DMS153 treated with DMSO at 0.1 percent for 48 hours (cell line): ENCODE data around the gene CENPF.

ENCODE experiments used
- DNase-seq: peaks from one replicate; lab custom pipeline; 2025; ENCODE audit not compliant: unreplicated experiment; lab: John Stamatoyannopoulos, UW

The CENPF gene

GRCh38 chr1:214615109-214615508, 12.1 kb downstream of the CENPF start:
- no peak for DNase-seq

DNA sequence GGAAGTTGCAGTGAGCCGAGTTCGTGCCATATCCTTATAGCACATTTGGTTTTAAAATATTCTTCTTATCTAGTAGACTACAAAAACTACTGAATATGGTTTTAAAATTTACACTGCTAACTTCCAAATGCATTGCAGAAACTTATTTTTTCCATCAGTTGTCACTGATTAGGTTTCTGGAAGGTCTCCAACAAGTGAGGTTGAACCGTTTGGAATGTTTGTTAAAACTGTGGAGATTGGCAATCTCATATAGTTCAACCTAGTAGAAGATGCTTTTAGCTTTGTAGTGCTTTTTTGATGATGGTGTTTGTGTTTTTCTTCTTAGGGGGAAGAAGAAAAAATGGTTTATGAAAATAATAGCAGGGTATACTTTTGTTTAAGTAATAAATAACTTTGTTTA, 12.9 kb downstream of the CENPF start:
- no peak for DNase-seq

DNA sequence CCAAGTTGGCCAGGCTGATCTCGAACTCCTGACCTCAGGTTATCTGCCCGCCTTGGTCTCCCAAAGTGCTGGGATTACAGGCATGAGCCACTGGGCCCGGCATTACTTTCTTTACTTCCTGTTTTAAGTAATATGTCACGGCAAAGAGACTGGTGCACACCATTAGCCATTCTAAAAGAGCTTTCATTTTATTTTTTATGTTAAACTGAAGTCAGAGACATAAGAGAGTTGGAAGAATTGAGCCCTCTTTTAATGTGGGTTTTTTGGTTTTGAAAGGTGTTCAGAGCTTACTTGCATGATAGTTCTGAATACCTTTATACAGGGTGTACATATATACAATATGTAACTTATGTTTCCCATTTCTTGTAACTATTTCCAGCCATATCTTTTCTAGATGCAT, 14.3 kb downstream of the CENPF start:
- no peak for DNase-seq

DNA sequence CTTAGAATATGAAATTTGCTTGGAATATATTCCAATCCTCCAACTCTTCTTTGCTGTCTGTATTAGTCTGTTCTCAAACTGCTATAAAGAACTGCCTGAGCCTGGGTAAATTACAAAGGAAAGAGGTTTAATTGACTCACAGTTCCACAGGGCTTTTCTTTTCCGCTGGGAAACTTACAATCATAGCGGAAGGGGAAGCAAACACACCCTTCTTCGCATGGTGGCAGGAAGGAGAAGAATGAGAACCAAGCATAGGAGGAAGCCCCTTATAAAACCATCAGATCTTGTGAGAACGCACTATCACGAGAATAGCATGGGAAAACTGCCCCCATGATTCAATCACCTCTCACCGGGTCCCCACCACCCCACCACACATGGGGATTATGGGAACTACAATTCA, 14.8 kb downstream of the CENPF start:
- no peak for DNase-seq

DNA sequence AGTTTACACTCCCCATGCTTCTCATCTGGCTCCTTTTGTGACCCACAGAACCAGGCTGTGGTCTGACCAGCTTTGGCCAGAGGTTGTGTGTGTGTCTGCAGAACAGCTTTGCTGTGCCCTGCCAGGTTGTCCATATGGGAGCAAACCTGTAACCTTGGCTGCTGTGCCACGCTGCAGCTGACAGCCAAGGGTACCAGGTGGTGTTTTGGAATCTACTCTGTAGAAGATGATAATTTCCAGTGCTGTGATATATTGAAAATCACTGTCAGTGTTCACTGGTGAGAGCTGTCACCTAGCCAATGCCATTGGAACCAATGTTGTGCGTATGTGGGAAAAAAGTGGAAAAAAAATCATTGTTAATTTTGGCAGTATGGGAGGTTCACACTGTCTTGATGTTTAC, 18.2 kb downstream of the CENPF start:
- no peak for DNase-seq

DNA sequence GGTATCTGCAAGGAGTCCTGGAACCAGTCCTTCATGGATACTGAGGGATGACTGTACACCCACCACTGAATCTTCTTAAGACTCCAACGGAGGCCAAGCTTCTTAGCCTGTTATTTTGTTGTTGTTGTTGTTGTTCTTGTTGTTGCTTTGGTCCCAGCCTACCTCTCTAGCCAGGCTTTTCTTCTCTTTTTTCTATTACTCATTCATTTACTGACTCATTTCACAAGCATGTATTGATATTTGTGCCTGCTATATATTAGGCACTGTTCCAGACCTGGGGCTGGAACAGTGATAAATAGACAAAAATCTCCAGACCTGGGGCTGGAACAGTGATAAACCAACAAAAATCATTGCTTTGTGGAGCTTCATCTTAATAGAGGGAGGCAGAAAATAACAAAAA, 20.4 kb downstream of the CENPF start:
- no peak for DNase-seq

DNA sequence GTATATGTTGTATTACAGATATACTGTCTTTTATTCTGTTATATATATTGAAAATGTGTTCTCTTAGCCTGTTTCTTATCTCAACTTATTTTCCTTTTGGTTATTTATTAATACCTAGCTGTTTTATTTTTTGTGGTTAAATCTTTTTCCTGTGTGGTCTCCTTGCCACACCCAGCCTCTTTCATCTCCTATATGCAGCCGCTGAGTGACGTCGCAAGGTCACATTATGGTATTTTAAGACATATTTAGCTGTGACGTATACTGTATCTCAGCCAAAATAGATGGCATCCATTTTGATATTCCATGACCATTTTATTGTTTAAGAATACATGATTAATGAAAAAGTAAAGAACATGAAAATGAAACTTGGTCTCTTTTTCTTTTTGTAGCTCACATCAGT, 29.1 kb downstream of the CENPF start:
- no peak for DNase-seq

GRCh38 chr1:214633686-214634085, 30.7 kb downstream of the CENPF start:
- DNase-seq, result no peak

DNA sequence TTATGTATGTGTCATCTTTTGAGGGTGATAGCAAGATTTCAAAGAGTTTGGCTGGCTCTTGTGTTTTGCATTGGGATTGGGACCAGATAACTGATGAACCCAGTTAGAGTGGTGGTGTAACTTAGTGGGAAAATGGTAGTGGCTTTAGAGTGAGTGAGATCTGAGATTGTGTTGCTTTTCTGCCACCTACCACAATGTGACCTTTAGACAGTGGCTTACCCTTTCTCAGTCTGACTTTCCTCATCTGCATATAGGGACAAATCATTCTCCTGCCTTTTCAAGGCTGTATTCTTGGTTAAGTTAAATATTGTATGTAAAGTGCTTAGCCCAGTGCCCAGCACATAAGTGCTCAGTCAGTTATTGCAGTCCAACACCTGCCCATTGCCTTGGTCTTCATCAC, 31.3 kb downstream of the CENPF start:
- DNase-seq, result no peak

DNA sequence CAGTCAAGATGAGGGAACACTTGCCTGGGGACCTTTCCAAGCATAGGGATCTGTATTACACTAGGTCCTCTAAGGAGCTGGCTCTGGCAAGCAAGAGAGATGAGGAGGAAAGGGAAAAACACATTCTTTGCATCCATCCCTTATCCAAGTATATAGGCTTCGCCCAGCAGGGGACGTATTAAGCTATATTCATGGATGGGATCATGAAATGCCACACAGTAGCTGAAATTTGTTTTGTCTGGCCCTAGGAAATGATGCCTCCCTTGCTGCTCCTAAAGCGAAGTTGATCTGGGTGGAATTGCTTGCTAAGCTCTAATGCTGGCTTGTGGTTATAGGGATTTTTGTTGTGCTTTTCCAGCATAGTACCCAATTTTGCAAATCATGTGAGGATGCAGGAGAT, 32.1 kb downstream of the CENPF start:
- DNase-seq, result no peak

DNA sequence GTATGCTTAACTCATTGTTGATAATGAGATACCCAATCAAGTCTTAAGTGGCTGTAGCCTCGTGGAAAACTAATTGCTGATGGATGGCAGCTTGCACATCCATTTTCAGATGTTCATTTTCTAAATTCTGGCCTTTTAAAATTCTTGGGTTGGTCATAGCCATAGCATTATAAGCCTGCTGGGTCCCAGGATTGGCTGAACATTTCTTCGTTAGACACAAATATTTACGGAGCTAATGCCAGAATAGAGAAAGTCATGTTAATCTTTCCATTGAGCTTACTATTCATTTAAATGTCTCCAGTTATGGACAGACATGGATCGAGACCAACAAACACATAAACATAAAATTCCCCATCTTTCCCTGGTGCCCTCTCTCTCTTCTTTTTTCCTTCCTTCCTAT, 32.5 kb downstream of the CENPF start:
- no peak for DNase-seq

- no peak for DNase-seq
Observed at GRCh38 chr1:214636436-214636835, 33.4 kb downstream of the CENPF start.

GRCh38 chr1:214637125-214637524, 34.1 kb downstream of the CENPF start:
- DNase-seq, result no peak

DNA sequence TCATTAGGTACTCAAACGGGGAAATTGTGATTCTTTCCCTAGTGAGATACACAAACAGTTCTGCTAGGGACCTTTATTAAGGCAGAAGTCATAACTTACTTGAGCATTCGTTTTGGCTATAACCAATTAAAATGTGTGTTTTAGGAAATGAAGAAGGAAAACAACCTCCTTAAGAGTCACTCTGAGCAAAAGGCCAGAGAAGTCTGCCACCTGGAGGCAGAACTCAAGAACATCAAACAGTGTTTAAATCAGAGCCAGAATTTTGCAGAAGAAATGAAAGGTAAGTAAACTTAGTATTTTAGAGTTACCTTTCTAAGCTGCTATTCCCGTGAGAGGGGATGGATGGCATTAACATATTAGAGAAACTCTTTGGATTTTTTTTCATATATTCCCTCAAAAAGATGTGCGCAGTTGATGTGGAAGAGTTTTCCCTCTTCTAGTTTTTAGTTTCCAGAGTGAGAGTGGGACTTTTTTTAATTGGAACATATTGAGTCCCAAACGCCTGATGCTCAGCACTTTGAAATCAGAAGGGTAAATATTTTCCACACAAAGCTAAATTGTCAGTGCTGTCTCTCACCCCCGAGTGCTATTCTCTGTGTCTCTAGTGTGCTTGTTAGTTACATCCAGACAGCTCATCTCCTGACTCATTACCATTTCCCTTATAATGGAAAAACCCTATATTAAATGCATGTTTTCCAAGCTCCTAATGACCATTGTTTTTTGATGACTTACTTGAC, 34.9 kb downstream of the CENPF start:
- peak; percentile 9 for DNase-seq

DNA sequence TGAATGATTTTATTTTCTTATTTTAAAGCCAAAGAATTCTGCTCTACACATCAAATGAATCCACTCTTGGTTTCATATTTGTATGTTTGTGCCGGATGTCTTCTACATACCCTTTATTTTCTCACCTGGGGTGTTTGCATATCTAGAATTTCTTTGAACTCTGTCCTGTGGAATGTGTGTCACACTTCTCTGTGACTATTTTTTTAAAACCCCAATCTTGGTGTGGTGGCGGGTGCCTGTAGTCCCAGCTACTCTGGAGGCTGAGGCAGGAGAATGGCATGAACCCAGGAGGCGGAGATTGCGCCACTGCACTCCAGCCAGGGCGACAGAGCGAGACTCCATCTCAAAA, 35.4 kb downstream of the CENPF start:
- DNase-seq, result no peak

GRCh38 chr1:214638997-214639396, 36.0 kb downstream of the CENPF start:
- DNase-seq, result no peak

DNA sequence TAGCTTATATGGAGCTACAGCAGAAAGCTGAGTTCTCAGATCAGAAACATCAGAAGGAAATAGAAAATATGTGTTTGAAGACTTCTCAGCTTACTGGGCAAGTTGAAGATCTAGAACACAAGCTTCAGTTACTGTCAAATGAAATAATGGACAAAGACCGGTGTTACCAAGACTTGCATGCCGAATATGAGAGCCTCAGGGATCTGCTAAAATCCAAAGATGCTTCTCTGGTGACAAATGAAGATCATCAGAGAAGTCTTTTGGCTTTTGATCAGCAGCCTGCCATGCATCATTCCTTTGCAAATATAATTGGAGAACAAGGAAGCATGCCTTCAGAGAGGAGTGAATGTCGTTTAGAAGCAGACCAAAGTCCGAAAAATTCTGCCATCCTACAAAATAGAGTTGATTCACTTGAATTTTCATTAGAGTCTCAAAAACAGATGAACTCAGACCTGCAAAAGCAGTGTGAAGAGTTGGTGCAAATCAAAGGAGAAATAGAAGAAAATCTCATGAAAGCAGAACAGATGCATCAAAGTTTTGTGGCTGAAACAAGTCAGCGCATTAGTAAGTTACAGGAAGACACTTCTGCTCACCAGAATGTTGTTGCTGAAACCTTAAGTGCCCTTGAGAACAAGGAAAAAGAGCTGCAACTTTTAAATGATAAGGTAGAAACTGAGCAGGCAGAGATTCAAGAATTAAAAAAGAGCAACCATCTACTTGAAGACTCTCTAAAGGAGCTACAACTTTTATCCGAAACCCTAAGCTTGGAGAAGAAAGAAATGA, 37.6 kb downstream of the CENPF start:
- DNase-seq, result no peak

DNA sequence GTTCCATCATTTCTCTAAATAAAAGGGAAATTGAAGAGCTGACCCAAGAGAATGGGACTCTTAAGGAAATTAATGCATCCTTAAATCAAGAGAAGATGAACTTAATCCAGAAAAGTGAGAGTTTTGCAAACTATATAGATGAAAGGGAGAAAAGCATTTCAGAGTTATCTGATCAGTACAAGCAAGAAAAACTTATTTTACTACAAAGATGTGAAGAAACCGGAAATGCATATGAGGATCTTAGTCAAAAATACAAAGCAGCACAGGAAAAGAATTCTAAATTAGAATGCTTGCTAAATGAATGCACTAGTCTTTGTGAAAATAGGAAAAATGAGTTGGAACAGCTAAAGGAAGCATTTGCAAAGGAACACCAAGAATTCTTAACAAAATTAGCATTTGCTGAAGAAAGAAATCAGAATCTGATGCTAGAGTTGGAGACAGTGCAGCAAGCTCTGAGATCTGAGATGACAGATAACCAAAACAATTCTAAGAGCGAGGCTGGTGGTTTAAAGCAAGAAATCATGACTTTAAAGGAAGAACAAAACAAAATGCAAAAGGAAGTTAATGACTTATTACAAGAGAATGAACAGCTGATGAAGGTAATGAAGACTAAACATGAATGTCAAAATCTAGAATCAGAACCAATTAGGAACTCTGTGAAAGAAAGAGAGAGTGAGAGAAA, 38.4 kb downstream of the CENPF start:
- no peak for DNase-seq

DNA sequence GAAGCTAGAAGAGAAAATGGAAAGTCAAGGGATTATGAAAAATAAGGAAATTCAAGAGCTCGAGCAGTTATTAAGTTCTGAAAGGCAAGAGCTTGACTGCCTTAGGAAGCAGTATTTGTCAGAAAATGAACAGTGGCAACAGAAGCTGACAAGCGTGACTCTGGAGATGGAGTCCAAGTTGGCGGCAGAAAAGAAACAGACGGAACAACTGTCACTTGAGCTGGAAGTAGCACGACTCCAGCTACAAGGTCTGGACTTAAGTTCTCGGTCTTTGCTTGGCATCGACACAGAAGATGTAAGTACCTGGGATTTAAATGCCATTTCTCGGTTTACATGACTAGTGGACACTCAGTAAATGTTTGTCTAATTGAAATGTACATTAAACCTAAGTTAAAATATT, 40.0 kb downstream of the CENPF start:
- no peak for DNase-seq

DNA sequence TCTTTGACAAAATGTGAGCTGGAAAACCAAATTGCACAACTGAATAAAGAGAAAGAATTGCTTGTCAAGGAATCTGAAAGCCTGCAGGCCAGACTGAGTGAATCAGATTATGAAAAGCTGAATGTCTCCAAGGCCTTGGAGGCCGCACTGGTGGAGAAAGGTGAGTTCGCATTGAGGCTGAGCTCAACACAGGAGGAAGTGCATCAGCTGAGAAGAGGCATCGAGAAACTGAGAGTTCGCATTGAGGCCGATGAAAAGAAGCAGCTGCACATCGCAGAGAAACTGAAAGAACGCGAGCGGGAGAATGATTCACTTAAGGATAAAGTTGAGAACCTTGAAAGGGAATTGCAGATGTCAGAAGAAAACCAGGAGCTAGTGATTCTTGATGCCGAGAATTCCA, 42.7 kb downstream of the CENPF start:
- no peak for DNase-seq

GRCh38 chr1:214648801-214649200, 45.8 kb downstream of the CENPF start:
- no peak for DNase-seq

- DNase-seq, result no peak
Observed at GRCh38 chr1:214649607-214650006, 46.6 kb downstream of the CENPF start.
